Activated naive CD4-positive, alpha-beta T cell treated with anti-CD3 and anti-CD28 coated beads, Interleukin-2, amount 10 ng/mL, durations not matched to agents 7 days and 5 days (primary cell): ENCODE results near the gene DPY19L1.
"Not testable (repeated sequence)": the region's sequence is repeated elsewhere in the genome, so short reads cannot be mapped to it uniquely, and the experiment has no call there.

ENCODE experiments used
- CTCF ChIA-PET: fragments of 350-600 bp; sonication (Branson Sonifier 250); formaldehyde crosslinking; loops from one replicate; lab custom pipeline; 2021; ENCODE audit warnings: antibody characterized with exemption; lab: Charles Lee
- DNase-seq: peaks from one replicate; pipeline ENCODE4 v3.0.0-alpha.2; 2020
- H3K27ac Mint-ChIP-seq: one replicate; pipeline ENCODE4 v1.8.0; 2021; ENCODE audit warnings: mild to moderate bottlenecking, moderate library complexity, mixed read lengths
- H3K27me3 Mint-ChIP-seq: one replicate; pipeline ENCODE4 v1.8.0; 2021; ENCODE audit warnings: mild to moderate bottlenecking, mixed read lengths
- H3K36me3 Mint-ChIP-seq: one replicate; pipeline ENCODE4 v1.8.0; 2021; ENCODE audit warnings: mixed read lengths
- H3K4me1 Mint-ChIP-seq: one replicate; pipeline ENCODE4 v1.8.0; 2021; ENCODE audit warnings: mixed read lengths
- H3K4me3 Mint-ChIP-seq: one replicate; pipeline ENCODE4 v1.8.0; 2021; ENCODE audit warnings: mild to moderate bottlenecking, moderate library complexity, mixed read lengths
- H3K9me3 Mint-ChIP-seq: one replicate; pipeline ENCODE4 v1.8.0; 2021; ENCODE audit warnings: mixed read lengths

The DPY19L1 gene

DNA sequence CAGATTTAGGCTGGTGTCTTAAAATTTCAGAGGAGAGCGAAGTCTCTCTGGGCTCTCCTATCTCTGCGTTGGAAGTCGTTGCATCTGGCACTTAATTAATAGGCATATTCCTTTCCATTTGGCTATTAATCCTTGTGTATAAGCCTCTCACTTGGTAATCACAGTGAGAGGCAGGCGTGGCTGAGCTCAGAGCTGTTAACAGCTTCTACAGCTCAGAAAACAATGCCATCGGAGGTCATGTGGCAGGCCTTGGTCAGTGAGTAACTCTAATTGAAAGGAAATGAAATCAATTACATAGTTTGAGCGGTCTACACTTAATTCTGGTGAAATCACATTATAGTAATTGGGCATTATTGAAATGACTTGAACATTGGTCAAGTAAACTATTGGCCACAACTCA is 135.1 kb downstream of the DPY19L1 start:
- H3K9me3 Mint-ChIP-seq = no peaks in the 10 kb centered on the region
- H3K4me3 Mint-ChIP-seq = no peak overlapping the region
- no peaks in the 10 kb centered on the region for H3K36me3 Mint-ChIP-seq
- H3K27me3 Mint-ChIP-seq = peaks cover 16% of the 10 kb centered on the region
- no peak for DNase-seq
- H3K27ac Mint-ChIP-seq = no peak overlapping the region
- no peaks in the 10 kb centered on the region for H3K4me1 Mint-ChIP-seq
- CTCF ChIA-PET = no interaction called here

DNA sequence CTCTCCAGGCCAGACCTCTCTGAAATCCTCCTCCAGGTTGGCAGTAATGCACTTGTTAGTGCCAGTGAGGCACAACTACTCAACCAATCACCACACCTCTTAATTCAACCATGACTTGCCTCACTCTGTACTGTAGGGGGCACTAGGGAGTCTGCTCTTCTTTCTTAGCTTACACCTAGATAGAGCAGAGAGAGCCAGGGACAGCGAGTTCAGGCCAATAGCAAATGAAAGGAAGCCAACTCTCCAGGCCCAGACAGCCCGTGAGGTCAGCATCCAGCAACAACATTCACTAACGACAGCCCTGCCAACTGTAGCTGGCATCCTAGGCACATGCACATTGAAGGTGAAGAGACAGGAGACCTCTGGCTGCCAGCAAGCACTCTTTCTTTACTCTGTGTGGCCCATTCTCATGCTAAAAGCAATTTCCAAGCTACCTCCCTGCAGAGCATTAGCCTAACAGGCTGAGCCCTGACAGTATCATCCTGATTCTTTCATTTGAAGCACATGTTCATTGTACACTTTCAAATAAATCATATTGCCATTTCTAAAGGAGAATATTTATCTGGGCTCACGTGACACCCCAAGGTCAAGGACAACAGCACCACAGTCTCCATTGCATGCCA is 136.3 kb downstream of the DPY19L1 start:
- Mint-ChIP-seq H3K4me3 (no peak overlapping the region), H3K9me3 (peaks cover 2% of the 10 kb centered on the region), H3K4me1 (no peaks in the 10 kb centered on the region), H3K27ac (no peak overlapping the region), H3K27me3 (peaks cover 5% of the 10 kb centered on the region), H3K36me3 (no peaks in the 10 kb centered on the region)
- CTCF ChIA-PET = interaction anchor here (0.7 kb wide), 1 partner anchor 102 kb away, joined by 3 read pairs; no protein-coding TSS in a partner anchor
- DNase-seq = no peak

DNA sequence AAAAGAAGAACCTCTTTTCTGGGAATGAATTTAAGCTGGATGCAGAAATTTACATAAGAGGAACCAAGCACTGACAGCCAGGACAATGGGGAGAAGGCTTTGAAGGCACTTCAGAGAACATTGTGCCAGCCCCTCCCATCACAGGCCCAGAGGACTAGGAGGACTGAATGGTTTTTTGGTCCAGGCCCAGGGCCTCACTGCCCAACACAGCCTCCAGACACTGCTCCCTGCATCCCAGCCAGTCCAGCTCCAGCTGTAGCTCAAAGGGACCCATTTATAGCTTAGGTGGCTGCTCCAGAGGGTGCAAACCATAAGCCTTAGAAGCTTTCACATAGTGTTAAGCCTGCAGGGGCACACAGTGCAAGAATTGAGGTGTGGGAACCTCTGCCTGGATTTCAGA is 142.1 kb downstream of the DPY19L1 start:
- Mint-ChIP-seq H3K27ac (no peak overlapping the region), H3K36me3 (no peaks in the 10 kb centered on the region), H3K4me1 (no peaks in the 10 kb centered on the region), H3K27me3 (peaks cover 4% of the 10 kb centered on the region), H3K9me3 (peaks cover 9% of the 10 kb centered on the region), H3K4me3 (no peak overlapping the region)
- no peak for DNase-seq
- CTCF ChIA-PET = no interaction called here

DNA sequence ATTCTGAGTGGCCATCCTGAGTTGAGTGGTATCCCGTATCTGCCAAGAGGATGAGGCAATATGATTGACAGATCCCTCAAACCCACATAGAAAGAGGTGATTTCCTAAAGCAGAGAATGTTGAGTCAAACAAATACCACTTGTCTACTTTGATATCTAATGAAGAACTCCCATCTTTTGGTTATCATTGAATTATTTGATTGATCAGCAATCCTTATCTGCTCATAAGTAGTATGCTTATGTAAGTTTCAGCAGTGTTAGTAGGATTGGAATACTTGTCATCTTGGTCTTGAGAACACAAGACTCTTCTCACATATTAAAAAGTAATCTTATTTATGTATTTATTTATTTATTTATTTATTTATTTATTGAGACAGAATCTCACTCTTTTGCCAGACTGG is 147.3 kb downstream of the DPY19L1 start:
- no peaks in the 10 kb centered on the region for H3K4me1 Mint-ChIP-seq
- CTCF ChIA-PET = no interaction called here
- H3K9me3 Mint-ChIP-seq = peaks cover 4% of the 10 kb centered on the region
- H3K36me3 Mint-ChIP-seq = no peaks in the 10 kb centered on the region
- peaks cover 4% of the 10 kb centered on the region for H3K27me3 Mint-ChIP-seq
- no peak overlapping the region for H3K4me3 Mint-ChIP-seq
- no peak for DNase-seq
- H3K27ac Mint-ChIP-seq = no peak overlapping the region

DNA sequence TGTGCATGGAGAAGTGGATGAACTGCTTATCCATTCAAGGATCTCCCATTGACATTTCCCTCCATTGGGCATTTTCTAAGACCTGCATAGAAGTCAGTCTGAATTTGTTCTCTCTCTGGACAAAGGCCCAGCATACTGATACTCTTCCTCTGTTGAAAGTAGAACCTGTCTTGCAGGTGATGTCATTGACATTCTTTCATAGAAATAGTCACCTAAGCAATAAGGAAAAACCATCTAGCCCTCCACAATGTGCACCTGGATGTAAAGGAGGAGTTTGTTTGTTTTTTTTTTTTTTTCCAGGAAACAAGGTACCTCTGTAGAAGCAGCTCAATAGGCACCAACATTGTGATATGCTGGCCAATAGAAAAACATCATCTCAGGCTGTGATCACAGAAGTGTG is 150.4 kb downstream of the DPY19L1 start:
- no peaks in the 10 kb centered on the region for H3K4me1 Mint-ChIP-seq
- H3K27me3 Mint-ChIP-seq = peaks cover 4% of the 10 kb centered on the region
- no peak overlapping the region for H3K27ac Mint-ChIP-seq
- CTCF ChIA-PET = no interaction called here
- H3K4me3 Mint-ChIP-seq = no peak overlapping the region
- H3K9me3 Mint-ChIP-seq = peaks cover 11% of the 10 kb centered on the region
- DNase-seq = no peak
- H3K36me3 Mint-ChIP-seq = no peaks in the 10 kb centered on the region

DNA sequence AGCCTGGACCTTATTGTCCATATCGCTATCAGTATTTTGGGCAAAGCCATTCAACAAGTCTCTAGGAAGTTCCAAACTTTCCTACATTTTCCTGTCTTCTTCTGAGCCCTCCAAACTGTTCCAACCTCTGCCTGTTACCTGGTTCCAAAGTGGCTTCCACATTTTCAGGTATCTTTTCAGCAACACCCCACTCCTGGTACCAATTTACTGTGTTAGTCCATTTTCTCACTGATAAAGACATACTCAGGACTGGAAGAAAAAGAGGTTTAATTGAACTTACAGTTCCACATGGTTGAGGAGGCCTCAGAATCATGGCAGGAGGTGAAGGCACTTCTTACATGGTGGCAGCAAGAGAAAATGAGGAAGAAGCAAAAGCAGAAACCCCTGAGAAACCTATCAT is 153.4 kb downstream of the DPY19L1 start:
- H3K27me3 Mint-ChIP-seq, H3K27ac Mint-ChIP-seq, DNase-seq, H3K4me3 Mint-ChIP-seq, CTCF ChIA-PET, H3K36me3 Mint-ChIP-seq, H3K4me1 Mint-ChIP-seq: not testable (repeated sequence)
- peaks cover 12% of the 10 kb centered on the region for H3K9me3 Mint-ChIP-seq

DNA sequence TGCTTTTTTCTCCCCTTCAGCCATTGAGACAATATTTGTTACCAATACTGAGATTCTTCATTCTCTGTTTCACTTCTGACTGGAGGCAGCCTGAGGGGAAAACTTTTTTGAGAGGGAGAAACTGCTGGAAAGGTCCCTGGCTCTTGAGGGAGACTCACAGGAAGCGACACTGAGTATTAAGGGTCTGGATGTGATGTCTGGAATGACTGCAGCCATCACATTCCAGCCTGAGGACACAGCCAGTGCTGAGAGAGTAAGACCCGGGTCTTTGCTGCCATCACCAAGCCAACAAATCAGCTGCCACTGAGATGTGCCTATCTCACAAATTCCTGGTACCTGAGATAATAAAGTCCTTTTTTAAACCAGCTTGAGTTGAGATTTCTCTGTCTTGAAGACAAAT is 157.4 kb downstream of the DPY19L1 start:
- Mint-ChIP-seq H3K27ac (no peak overlapping the region), H3K9me3 (peaks cover 12% of the 10 kb centered on the region), H3K27me3 (no peaks in the 10 kb centered on the region), H3K4me3 (no peak overlapping the region), H3K36me3 (no peaks in the 10 kb centered on the region), H3K4me1 (no peaks in the 10 kb centered on the region)
- CTCF ChIA-PET = no interaction called here
- DNase-seq = no peak

DNA sequence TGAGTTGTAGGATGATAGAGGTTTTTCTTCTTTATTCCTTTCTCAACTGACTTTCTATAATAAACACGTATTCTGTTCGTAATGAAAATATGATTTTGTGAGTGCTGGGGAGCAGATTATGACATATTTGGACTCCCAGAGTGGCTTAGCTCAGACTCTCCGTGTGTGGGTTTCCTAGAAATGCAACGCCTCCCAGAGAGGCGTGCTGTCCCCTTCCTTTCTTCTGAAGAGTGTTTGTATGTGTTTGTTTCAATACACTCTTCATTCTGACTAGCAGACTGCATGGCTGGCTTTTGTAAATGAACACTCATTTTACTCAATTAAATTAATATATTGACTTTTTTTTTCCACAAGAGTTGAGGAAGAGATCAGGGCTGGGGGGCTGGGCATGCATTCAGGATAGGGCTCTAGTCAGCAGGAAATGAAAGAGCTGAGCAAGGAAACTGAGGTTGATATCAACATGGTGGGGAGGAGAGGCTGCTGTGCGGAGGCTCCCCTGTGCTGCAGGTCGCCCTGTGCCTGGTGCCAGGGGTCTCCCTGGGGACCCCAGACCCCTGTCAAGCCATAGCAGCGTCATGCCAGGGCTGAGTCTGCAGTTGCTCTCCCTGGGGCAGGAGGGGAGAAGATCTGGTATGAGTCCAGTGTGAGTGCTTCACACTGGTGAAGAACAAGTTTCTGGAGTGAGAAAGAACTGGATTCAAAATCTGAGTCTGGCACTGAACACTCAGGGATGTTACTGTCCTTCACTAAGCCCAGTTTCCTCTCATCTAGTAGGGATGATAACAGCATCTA is 158.1 kb downstream of the DPY19L1 start:
- H3K4me3 Mint-ChIP-seq, DNase-seq, H3K4me1 Mint-ChIP-seq, H3K27me3 Mint-ChIP-seq, H3K36me3 Mint-ChIP-seq, CTCF ChIA-PET, H3K27ac Mint-ChIP-seq: not testable (repeated sequence)
- H3K9me3 Mint-ChIP-seq = peaks cover 11% of the 10 kb centered on the region
